Esophagus mucosa (tissue), 1 donor: ENCODE data around the gene WDR37. TPM values are rescaled to one million over a fixed set of nuclear protein-coding genes. Genes with fewer than 3 reads are reported as not detected.
"Not testable (repeated sequence)": the region's sequence is repeated elsewhere in the genome, so short reads cannot be mapped to it uniquely, and the experiment has no call there.

Experiments used
- ATAC-seq: fragments of 200-7000 bp; cut with Tn5 transposase; one replicate; pipeline ENCODE4 v1.9.1; 2020
- total RNA-seq: library from RNA; stranded (reverse); gene quantifications from one replicate; pipeline ENCODE4 v1.2.4, GENCODE V29; 2023
- donor health status: DM: yes; HTN: yes; CAD: no.

WDR37 gene
- total RNA-seq, 1 donor from 2014 or later = 12.9 TPM

GRCh38 chr10:1043532-1043995 lies 12.6 kb upstream of the WDR37 start:
- ATAC-seq = peak; percentile 41

GRCh38 chr10:1044146-1044545 lies 12.0 kb upstream of the WDR37 start:
- no peak for ATAC-seq

- ATAC-seq = no peak
These were observed 11.2 kb upstream of the WDR37 start for GRCh38 chr10:1044964-1045363.

- no peak for ATAC-seq
These were observed 10.8 kb upstream of the WDR37 start for GRCh38 chr10:1045415-1045814.

- ATAC-seq = no peak
These were observed 8.2 kb upstream of the WDR37 start for GRCh38 chr10:1047937-1048336.

GRCh38 chr10:1048349-1048731 lies 7.8 kb upstream of the WDR37 start:
- peak; percentile 5 for ATAC-seq

GRCh38 chr10:1048732-1049424 lies 7.3 kb upstream of the WDR37 start, which contains the start of gene IDI1:
Gene IDI1 (minus strand): TSS chr10:1049119. CDS start chr10:1049003, 116 bp downstream.
- ATAC-seq = peak; percentile 95

GRCh38 chr10:1049425-1049958 lies 6.7 kb upstream of the WDR37 start:
- ATAC-seq = no peak

- ATAC-seq = no peak
These were observed 6.0 kb upstream of the WDR37 start for GRCh38 chr10:1050145-1050544.

GRCh38 chr10:1050554-1050953 lies 5.6 kb upstream of the WDR37 start:
- ATAC-seq = peak; percentile 48

- peak; percentile 66 for ATAC-seq
These were observed 1.5 kb upstream of the WDR37 start for GRCh38 chr10:1054684-1055083.

GRCh38 chr10:1057106-1057657 lies 997 bp downstream of the WDR37 start:
- ATAC-seq = no peak

- ATAC-seq = no peak
These were observed 1.8 kb downstream of the WDR37 start for GRCh38 chr10:1058017-1058416.

GRCh38 chr10:1059902-1060301 lies 3.7 kb downstream of the WDR37 start:
- peak; percentile 74 for ATAC-seq

GRCh38 chr10:1061930-1062774 lies 6.0 kb downstream of the WDR37 start:
- no peak for ATAC-seq

GRCh38 chr10:1063232-1063865 lies 7.2 kb downstream of the WDR37 start:
- no peak for ATAC-seq

GRCh38 chr10:1064964-1065247 lies 8.7 kb downstream of the WDR37 start:
- no peak for ATAC-seq

- ATAC-seq = not testable (repeated sequence)
These were observed 10.5 kb downstream of the WDR37 start for GRCh38 chr10:1066734-1067133.

- no peak for ATAC-seq
These were observed 12.5 kb downstream of the WDR37 start for GRCh38 chr10:1068380-1069361.

GRCh38 chr10:1070919-1071318 lies 14.7 kb downstream of the WDR37 start:
- ATAC-seq = no peak

- peak; percentile 25 for ATAC-seq
These were observed 18.0 kb downstream of the WDR37 start for GRCh38 chr10:1074052-1074747.
